NT2/D1 (cell line): ENCODE data around the gene MKS1.

Experiments
- DNase-seq: peaks from one replicate; pipeline ENCODE4 v3.0.0-alpha.2; 2011; ENCODE audit warnings: low read depth, low spot score
- H3K27me3 ChIP-seq: 2 replicates; pipeline ENCODE4 v1.6.0; 2011; ENCODE audit warnings: mild to moderate bottlenecking; ENCODE audit not compliant: insufficient read length, insufficient read depth
- H3K36me3 ChIP-seq: 2 replicates; pipeline ENCODE4 v1.6.1; 2011; ENCODE audit warnings: mild to moderate bottlenecking, low read length, mixed read lengths; ENCODE audit not compliant: insufficient read depth, insufficient read length
- H3K4me1 ChIP-seq: 2 replicates; pipeline ENCODE4 v1.5.1; 2011; ENCODE audit not compliant: insufficient read depth, insufficient read length
- H3K4me3 ChIP-seq: 2 replicates; pipeline ENCODE4 v1.5.1; 2011; ENCODE audit warnings: low read depth; ENCODE audit not compliant: insufficient read length
- H3K9ac ChIP-seq: 2 replicates; pipeline ENCODE4 v1.6.0; 2011; ENCODE audit warnings: low read depth; ENCODE audit not compliant: insufficient read length
- H3K9me3 ChIP-seq: 2 replicates; pipeline ENCODE4 v1.5.1; 2011; ENCODE audit warnings: mild to moderate bottlenecking, low read length; ENCODE audit not compliant: insufficient read depth
- SUZ12 ChIP-seq: IDR thresholded peaks from 2 replicates; pipeline ENCODE4 v1.6.1; 2011; ENCODE audit not compliant: insufficient read length, insufficient read depth; ENCODE audit errors: extremely low read depth
- YY1 ChIP-seq: IDR thresholded peaks from 2 replicates; pipeline ENCODE4 v1.6.1; 2011; ENCODE audit not compliant: insufficient read length, insufficient read depth
- ZNF274 ChIP-seq: IDR thresholded peaks from 2 replicates; pipeline ENCODE4 v1.6.1; 2011; ENCODE audit warnings: mild to moderate bottlenecking, low read depth, low read length

Gene MKS1

GRCh38 chr17:58215685-58216084, 3.4 kb downstream of the MKS1 start:
- Histone ChIP-seq H3K4me1 (no peaks in the 10 kb centered on the region), H3K9ac (no peak overlapping the region), H3K9me3 (no peaks in the 10 kb centered on the region), H3K36me3 (peaks cover 51% of the 10 kb centered on the region), H3K4me3 (no peak overlapping the region), H3K27me3 (no peaks in the 10 kb centered on the region)
- DNase-seq, result no peak
- TF ChIP-seq YY1, result no peak

DNA sequence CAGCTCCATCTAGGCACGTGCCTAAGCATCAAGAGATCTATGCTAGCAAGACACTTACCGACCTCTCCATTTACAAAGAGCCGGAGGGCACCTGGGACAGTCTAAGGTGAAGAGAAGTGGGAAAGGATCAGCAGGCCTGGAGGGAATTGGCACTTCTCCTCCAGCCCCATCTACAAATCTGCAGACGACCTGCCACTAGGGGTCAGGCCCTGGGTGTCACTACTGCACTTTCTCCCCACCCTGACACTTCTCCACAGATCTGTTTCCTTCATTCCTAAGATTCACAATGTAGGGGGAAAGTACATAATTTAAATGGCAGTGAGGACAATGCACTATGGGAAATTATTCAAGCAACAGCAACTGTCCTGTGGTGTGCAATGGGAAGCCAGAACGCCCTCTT, 8.1 kb downstream of the MKS1 start:
- peaks cover 5% of the 10 kb centered on the region for H3K4me1 ChIP-seq
- H3K9me3 ChIP-seq, result no peaks in the 10 kb centered on the region
- H3K9ac ChIP-seq, result no peak overlapping the region
- DNase-seq, result no peak
- peaks cover 83% of the 10 kb centered on the region for H3K36me3 ChIP-seq
- no peak for TF ChIP-seq ZNF274
- no peak overlapping the region for H3K4me3 ChIP-seq
- no peaks in the 10 kb centered on the region for H3K27me3 ChIP-seq

DNA sequence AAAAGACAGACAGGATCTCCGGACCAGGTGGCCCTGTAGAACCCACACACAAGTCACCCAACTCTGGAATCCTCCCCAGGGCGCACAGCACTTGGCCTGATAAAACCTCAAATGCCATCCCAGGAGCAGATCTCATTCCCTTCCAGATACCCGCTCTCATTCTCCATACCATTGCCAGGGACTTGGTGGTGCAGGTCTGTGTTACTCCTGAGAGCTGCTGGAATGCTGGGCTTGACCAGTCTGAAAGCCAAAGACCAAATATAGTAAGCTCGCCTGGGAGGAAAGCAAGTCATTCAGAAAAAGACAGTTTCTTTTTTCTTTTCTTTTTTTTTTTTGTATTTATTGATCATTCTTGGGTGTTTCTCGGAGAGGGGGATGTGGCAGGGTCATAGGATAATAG, 10.7 kb downstream of the MKS1 start:
- no peak for DNase-seq
- peaks cover 71% of the 10 kb centered on the region for H3K36me3 ChIP-seq
- no peaks in the 10 kb centered on the region for H3K27me3 ChIP-seq
- H3K4me1 ChIP-seq, result peaks cover 5% of the 10 kb centered on the region
- TF ChIP-seq SUZ12 (no peak), YY1 (no peak), ZNF274 (no peak)
- H3K4me3 ChIP-seq, result no peak overlapping the region
- no peaks in the 10 kb centered on the region for H3K9me3 ChIP-seq
- no peak overlapping the region for H3K9ac ChIP-seq

DNA sequence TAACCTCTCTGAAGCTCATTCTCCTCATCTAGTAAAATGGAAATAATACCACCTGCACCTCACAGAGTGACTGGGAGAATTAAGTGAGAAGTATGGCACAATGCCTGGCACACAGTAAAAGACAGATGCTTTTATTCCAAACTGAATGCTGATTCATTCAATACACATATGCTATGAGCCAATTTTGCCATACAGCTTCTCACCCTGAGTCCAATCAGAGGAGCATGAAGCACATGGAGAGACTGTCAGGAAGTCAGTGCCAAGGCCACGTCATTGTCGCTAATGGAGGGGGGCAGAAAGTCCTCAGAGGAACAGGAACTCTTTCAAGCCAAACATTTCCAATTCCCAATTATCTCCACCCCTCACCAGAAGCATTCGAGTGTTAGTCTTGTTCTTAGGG, 11.6 kb downstream of the MKS1 start:
- Histone ChIP-seq H3K9me3 (no peaks in the 10 kb centered on the region), H3K9ac (no peak overlapping the region), H3K4me1 (peaks cover 5% of the 10 kb centered on the region), H3K27me3 (no peaks in the 10 kb centered on the region), H3K36me3 (peaks cover 63% of the 10 kb centered on the region), H3K4me3 (no peak overlapping the region)
- no peak for DNase-seq
- TF ChIP-seq ZNF274 (no peak), SUZ12 (no peak), YY1 (no peak)

DNA sequence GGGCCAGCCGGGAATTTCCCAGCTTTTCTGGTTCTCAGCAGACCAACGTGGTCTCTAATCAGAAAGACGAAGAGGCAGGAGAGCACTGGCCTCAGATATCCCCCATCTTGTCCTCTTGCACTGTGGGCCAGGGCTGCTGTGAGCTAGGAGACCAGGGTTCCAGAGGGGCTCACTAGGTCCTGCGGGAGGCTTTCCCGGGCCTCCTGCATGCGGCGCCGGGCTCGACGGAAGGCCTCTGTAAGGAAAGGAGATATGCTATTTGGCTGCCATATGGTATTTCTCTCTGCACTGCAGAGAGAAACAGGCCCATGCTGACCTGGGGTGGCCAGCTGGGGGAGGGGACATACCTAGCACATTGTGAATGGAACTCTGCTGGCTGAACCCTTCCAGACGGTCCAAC, 13.1 kb downstream of the MKS1 start:
- H3K27me3 ChIP-seq, result no peaks in the 10 kb centered on the region
- DNase-seq, result no peak
- TF ChIP-seq YY1 (no peak), SUZ12 (no peak), ZNF274 (no peak)
- H3K36me3 ChIP-seq, result peaks cover 51% of the 10 kb centered on the region
- no peak overlapping the region for H3K9ac ChIP-seq
- H3K4me1 ChIP-seq, result peaks cover 5% of the 10 kb centered on the region
- H3K9me3 ChIP-seq, result no peaks in the 10 kb centered on the region
- no peak overlapping the region for H3K4me3 ChIP-seq

DNA sequence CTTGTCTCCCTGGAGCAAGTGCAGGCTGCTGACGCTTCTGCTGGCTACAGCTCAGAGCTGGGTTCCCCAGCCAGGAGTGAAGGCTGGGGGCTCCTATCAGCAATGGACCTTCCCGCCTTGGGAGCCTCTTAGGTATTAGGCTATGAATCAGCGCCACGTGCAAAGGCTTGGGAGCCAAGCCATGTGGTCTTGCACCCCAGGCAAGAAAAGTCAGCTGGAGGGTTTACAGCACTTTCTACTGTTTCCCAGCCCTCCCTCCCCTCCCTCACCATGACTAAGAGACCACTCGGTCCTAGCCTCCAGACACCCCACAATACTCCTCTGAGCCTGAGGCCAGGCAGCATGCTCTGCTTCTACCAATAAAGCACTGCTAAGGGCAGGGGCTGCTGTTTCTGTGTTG, 14.3 kb downstream of the MKS1 start:
- no peak overlapping the region for H3K4me3 ChIP-seq
- no peaks in the 10 kb centered on the region for H3K9me3 ChIP-seq
- H3K27me3 ChIP-seq, result no peaks in the 10 kb centered on the region
- DNase-seq, result no peak
- H3K36me3 ChIP-seq, result peaks cover 40% of the 10 kb centered on the region
- no peak overlapping the region for H3K9ac ChIP-seq
- H3K4me1 ChIP-seq, result peaks cover 5% of the 10 kb centered on the region
- no peak for TF ChIP-seq SUZ12
- no peak for TF ChIP-seq ZNF274
- no peak for TF ChIP-seq YY1

- TF ChIP-seq YY1 (no peak), ZNF274 (no peak), SUZ12 (no peak)
- no peak for DNase-seq
- Histone ChIP-seq H3K36me3 (peaks cover 26% of the 10 kb centered on the region), H3K9me3 (no peaks in the 10 kb centered on the region), H3K9ac (no peak overlapping the region), H3K4me3 (no peak overlapping the region), H3K27me3 (no peaks in the 10 kb centered on the region), H3K4me1 (peaks cover 5% of the 10 kb centered on the region)
Observed at GRCh38 chr17:58202859-58203258, 16.2 kb downstream of the MKS1 start.

DNA sequence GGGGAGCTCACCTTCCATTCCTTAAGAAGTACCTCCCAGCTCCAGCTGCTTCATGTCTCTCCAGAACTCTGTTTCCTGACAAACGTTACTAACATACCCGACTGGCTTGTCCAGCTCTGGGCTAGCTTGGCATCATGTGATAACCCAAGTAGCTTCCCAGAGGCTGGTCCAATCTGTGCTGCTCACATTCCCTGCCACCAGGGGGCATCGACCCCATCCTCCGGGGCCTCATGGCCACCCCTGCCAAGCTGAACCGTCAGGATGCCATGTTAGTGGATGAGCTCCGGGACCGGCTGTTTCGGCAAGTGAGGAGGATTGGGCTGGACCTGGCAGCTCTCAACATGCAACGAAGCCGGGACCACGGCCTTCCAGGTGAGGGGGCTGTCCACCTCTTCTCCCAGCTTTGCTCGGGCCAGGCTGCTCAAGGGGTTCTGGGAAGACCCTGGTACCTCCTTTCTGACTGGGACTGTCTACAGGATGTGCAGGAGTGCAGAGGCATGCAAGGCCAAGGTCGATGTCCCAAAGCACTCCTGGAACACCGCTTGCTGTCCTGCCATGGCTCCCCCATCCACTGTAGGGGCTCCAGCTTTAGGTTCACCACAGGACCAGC, 18.9 kb downstream of the MKS1 start:
- Histone ChIP-seq H3K27me3 (peaks cover 2% of the 10 kb centered on the region), H3K4me3 (no peak overlapping the region), H3K4me1 (no peaks in the 10 kb centered on the region), H3K9ac (no peak overlapping the region), H3K9me3 (no peaks in the 10 kb centered on the region), H3K36me3 (peaks cover under 1% of the 10 kb centered on the region)
- peak; percentile 33 for DNase-seq
- TF ChIP-seq SUZ12, result no peak
- no peak for TF ChIP-seq ZNF274
- TF ChIP-seq YY1, result no peak
